OCI-LY7 (cell line): ENCODE results near the gene BHLHA15.

Source experiments
- EZH2phosphoT487 ChIP-seq: fragments of 200-600 bp; sonication (generic); IDR thresholded peaks from 2 replicates; pipeline ENCODE4 v1.6.1; 2018; ENCODE audit warnings: low read depth, borderline replicate concordance, mild to moderate bottlenecking, mixed run types, antibody characterized with exemption, low read length, moderate library complexity, mixed read lengths
- TF ChIP-seq, protein P1 (sequence below): fragments of 200-600 bp; sonication (generic); conservative IDR thresholded peaks from 2 replicates; pipeline ENCODE4 v1.5.1; 2014; ENCODE audit warnings: mild to moderate bottlenecking, antibody characterized with exemption, low read length, moderate library complexity, mixed read lengths

- TF ChIP-seq, protein P1, sequence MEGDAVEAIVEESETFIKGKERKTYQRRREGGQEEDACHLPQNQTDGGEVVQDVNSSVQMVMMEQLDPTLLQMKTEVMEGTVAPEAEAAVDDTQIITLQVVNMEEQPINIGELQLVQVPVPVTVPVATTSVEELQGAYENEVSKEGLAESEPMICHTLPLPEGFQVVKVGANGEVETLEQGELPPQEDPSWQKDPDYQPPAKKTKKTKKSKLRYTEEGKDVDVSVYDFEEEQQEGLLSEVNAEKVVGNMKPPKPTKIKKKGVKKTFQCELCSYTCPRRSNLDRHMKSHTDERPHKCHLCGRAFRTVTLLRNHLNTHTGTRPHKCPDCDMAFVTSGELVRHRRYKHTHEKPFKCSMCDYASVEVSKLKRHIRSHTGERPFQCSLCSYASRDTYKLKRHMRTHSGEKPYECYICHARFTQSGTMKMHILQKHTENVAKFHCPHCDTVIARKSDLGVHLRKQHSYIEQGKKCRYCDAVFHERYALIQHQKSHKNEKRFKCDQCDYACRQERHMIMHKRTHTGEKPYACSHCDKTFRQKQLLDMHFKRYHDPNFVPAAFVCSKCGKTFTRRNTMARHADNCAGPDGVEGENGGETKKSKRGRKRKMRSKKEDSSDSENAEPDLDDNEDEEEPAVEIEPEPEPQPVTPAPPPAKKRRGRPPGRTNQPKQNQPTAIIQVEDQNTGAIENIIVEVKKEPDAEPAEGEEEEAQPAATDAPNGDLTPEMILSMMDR, result no peak
- no peak for TF ChIP-seq EZH2phosphoT487
These were observed 11.4 kb downstream of the BHLHA15 start for GRCh38 chr7:98222533-98223195.
